Loucy (cell line): ENCODE results near the gene HSPB9.

Experiments
- H2AFZ ChIP-seq: fragments of 200-600 bp; sonication (generic); 2 replicates; pipeline ENCODE4 v1.6.0; 2016; ENCODE audit warnings: antibody characterized with exemption, mild to moderate bottlenecking, low read length, moderate library complexity
- H3F3A ChIP-seq: fragments of 200-600 bp; 2 replicates; pipeline ENCODE4 v1.6.0; 2016; ENCODE audit warnings: antibody characterized with exemption, low read depth, mild to moderate bottlenecking
- H3K27me3 ChIP-seq: fragments of 200-600 bp; sonication (generic); 2 replicates; pipeline ENCODE4 v1.6.1; 2014; ENCODE audit warnings: low read length, mild to moderate bottlenecking; ENCODE audit not compliant: insufficient read depth, poor library complexity, severe bottlenecking
- H3K36me3 ChIP-seq: fragments of 200-600 bp; sonication (generic); 2 replicates; pipeline ENCODE4 v1.6.1; 2016; ENCODE audit warnings: low read length; ENCODE audit not compliant: insufficient read depth
- H3K4me1 ChIP-seq: fragments of 200-600 bp; sonication (generic); 2 replicates; pipeline ENCODE4 v1.5.1; 2014; ENCODE audit warnings: low read length, mild to moderate bottlenecking; ENCODE audit not compliant: insufficient read depth, poor library complexity, severe bottlenecking
- H3K4me2 ChIP-seq: fragments of 200-600 bp; sonication (generic); 2 replicates; pipeline ENCODE4 v1.6.0; 2014; ENCODE audit warnings: antibody characterized with exemption, low read length, low read depth, mild to moderate bottlenecking; ENCODE audit not compliant: poor library complexity, severe bottlenecking
- H3K4me3 ChIP-seq: fragments of 200-600 bp; sonication (generic); 2 replicates; pipeline ENCODE4 v1.5.1; 2014; ENCODE audit warnings: low read length, mild to moderate bottlenecking, mixed read lengths; ENCODE audit not compliant: poor library complexity, severe bottlenecking
- H3K79me2 ChIP-seq: fragments of 200-600 bp; sonication (generic); 2 replicates; pipeline ENCODE4 v1.6.1; 2014; ENCODE audit warnings: low read length; ENCODE audit not compliant: insufficient read depth
- H3K9ac ChIP-seq: fragments of 200-600 bp; sonication (generic); 2 replicates; pipeline ENCODE4 v1.6.0; 2014; ENCODE audit warnings: mild to moderate bottlenecking, low read depth, low read length, moderate library complexity; ENCODE audit not compliant: poor library complexity, severe bottlenecking
- H3K9me2 ChIP-seq: fragments of 200-600 bp; sonication (generic); replicated peaks from 2 replicates; pipeline ENCODE4 v1.6.1; 2016; ENCODE audit warnings: low read depth, low read length, mixed read lengths
- H3K9me3 ChIP-seq: fragments of 200-600 bp; sonication (generic); 2 replicates; pipeline ENCODE4 v1.6.1; 2014; ENCODE audit warnings: mild to moderate bottlenecking, antibody characterized with exemption, low read length, low read depth; ENCODE audit not compliant: insufficient read depth
- H4K20me1 ChIP-seq: fragments of 200-600 bp; sonication (generic); 2 replicates; pipeline ENCODE4 v1.6.0; 2014; ENCODE audit warnings: antibody characterized with exemption, low read length, mild to moderate bottlenecking; ENCODE audit not compliant: insufficient read depth, poor library complexity, severe bottlenecking
- EZH2phosphoT487 ChIP-seq: fragments of 200-600 bp; IDR thresholded peaks from 2 replicates; pipeline ENCODE4 v1.6.1; 2018; ENCODE audit warnings: antibody characterized with exemption, mild to moderate bottlenecking, moderate library complexity, borderline replicate concordance
- TF ChIP-seq, protein P1 (sequence below): fragments of 200-600 bp; sonication (generic); conservative IDR thresholded peaks from 2 replicates; pipeline ENCODE4 v1.5.1; 2014; ENCODE audit warnings: mild to moderate bottlenecking, antibody characterized with exemption, low read length

HSPB9 gene

DNA sequence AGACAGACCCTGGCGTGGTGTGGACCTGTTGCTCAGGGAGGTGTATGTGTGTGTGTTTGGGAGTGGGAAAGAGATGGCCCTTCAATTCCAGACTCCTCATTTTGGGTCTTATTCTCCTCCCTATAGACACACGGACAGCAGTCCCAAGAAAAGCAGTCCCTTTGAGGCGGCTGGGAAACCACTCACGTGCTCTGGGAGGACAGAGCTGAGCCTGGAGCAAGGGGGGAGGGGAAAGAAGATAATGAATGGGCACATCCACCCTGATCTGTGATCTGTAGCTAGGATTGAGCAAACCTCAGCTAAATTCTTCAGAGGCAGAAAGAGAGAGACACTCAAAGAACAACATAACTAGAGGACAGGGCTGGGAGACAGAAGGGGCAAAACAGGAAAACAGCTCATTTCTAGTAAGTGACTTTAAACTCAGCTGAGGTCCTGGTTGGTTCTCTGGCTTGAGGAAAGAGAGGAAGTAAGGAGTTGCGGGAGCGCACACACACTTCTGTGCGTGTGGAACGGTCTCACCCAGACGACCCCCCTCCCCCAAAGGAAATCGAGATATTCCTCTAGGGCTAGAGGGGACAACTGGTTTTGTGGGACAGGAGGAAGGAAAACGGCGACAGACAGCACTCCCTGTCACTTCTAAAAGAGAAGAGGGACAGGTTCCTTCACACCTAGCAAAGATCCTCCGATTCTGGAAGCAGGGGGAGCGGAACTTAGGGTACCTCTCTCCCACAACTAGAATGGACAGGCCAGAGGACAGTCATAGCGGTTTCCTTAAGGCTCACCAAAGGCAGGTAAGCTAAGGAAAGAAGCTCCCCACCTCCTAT, 31.5 kb downstream of the HSPB9 start:
- no peak for TF ChIP-seq EZH2phosphoT487
- TF ChIP-seq, protein P1, sequence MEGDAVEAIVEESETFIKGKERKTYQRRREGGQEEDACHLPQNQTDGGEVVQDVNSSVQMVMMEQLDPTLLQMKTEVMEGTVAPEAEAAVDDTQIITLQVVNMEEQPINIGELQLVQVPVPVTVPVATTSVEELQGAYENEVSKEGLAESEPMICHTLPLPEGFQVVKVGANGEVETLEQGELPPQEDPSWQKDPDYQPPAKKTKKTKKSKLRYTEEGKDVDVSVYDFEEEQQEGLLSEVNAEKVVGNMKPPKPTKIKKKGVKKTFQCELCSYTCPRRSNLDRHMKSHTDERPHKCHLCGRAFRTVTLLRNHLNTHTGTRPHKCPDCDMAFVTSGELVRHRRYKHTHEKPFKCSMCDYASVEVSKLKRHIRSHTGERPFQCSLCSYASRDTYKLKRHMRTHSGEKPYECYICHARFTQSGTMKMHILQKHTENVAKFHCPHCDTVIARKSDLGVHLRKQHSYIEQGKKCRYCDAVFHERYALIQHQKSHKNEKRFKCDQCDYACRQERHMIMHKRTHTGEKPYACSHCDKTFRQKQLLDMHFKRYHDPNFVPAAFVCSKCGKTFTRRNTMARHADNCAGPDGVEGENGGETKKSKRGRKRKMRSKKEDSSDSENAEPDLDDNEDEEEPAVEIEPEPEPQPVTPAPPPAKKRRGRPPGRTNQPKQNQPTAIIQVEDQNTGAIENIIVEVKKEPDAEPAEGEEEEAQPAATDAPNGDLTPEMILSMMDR: no peak
- H3K79me2 ChIP-seq: peaks cover 55% of the 10 kb centered on the region

DNA sequence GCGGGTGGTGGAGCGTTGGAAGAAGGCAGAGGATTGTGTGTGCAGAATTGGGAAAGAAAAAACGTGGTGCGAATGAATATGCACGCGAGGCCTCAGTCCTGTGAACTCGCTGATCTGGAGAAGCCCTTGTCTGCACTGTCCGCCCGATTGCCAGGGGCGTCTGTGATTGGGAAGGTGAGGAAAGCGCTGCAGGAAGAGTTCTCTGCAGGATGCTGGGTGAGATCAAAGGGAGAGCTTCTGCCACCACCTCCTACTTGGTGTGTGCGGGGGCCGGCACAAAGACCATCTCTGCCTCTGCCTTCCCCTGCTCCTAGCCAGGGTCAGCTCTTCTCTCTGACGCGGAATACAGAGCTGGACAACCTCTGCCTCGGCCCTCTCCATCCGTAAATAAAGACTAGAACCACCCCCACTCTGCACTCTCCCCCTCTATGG, 33.0 kb downstream of the HSPB9 start:
- Histone ChIP-seq H3K4me2 (no peak overlapping the region), H3K4me3 (no peak overlapping the region), H3K79me2 (peaks cover 41% of the 10 kb centered on the region), H3K9ac (no peak overlapping the region), H3K36me3 (no peaks in the 10 kb centered on the region), H3F3A (no peaks in the 10 kb centered on the region), H3K9me2 (no peaks in the 10 kb centered on the region), H3K9me3 (no peaks in the 10 kb centered on the region), H3K4me1 (peaks cover 32% of the 10 kb centered on the region), H4K20me1 (peaks cover 29% of the 10 kb centered on the region), H3K27me3 (no peaks in the 10 kb centered on the region), H2AFZ (no peak overlapping the region)
- TF ChIP-seq, protein P1: no peak
- TF ChIP-seq EZH2phosphoT487: no peak

More for the DNA sequence above, 31.5 kb downstream of the HSPB9 start:
- H3K9me3 ChIP-seq: no peaks in the 10 kb centered on the region
- peak overlapping the region; percentile 98 for H3K4me3 ChIP-seq
- H3K9ac ChIP-seq: peak overlapping the region; percentile 97
- H2AFZ ChIP-seq: peak overlapping the region; percentile 74
- H3F3A ChIP-seq: no peaks in the 10 kb centered on the region
- H3K4me2 ChIP-seq: peak overlapping the region; percentile 99
- H4K20me1 ChIP-seq: peaks cover 31% of the 10 kb centered on the region
- no peaks in the 10 kb centered on the region for H3K27me3 ChIP-seq
- no peaks in the 10 kb centered on the region for H3K9me2 ChIP-seq
- H3K36me3 ChIP-seq: no peaks in the 10 kb centered on the region
- H3K4me1 ChIP-seq: peaks cover 32% of the 10 kb centered on the region

DNA sequence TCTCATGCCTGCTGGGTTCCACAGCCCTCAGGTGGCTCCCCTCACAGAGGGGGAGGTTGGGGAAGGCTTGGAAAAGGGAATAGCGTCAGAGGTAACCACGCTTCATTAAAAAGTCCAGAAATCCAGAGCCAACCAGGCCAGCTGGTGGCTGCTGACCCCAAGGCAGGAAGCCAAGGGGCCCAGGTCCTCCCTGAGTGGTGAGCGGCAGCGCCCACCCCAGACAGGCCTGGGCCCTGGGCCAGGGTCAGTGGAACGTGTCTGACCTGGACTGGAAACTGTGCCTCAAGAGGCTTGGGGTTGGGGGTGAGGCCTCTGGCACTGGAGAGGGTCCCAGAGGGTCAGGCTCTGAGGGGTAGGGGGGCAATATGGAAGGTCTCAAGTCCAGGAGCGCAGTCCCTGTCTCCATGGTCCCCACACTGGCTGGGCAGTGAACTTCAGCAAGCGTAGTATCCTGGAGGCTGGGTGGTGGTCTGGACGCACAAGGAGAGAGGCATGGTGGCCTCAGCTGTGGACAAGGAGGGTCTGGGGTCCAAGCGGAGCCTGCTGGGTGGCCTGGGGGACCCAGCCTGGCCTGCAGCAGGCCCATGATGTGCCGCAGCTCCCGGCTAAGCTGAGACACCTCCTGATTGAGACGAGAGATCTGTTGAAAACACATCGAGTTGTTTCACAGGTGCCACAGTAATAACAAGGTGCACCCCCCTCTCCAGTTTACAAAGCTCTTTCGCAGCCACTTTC, 37.4 kb downstream of the HSPB9 start:
- no peak overlapping the region for H3K9ac ChIP-seq
- H4K20me1 ChIP-seq: no peaks in the 10 kb centered on the region
- no peaks in the 10 kb centered on the region for H3K27me3 ChIP-seq
- no peaks in the 10 kb centered on the region for H3K4me1 ChIP-seq
- no peak overlapping the region for H3K4me3 ChIP-seq
- no peaks in the 10 kb centered on the region for H3K36me3 ChIP-seq
- H3K79me2 ChIP-seq: no peaks in the 10 kb centered on the region
- H2AFZ ChIP-seq: no peak overlapping the region
- H3F3A ChIP-seq: no peaks in the 10 kb centered on the region
- TF ChIP-seq, protein P1: no peak
- no peak for TF ChIP-seq EZH2phosphoT487
- no peaks in the 10 kb centered on the region for H3K9me2 ChIP-seq
- H3K4me2 ChIP-seq: no peak overlapping the region
- H3K9me3 ChIP-seq: no peaks in the 10 kb centered on the region
